GM19452 (cell line): ENCODE data around the gene CLN6.
"Not testable (repeated sequence)": the region's sequence is repeated elsewhere in the genome, so short reads cannot be mapped to it uniquely, and the experiment has no call there.

ENCODE experiments used
- ATAC-seq: cut with Tn5 transposase; IDR thresholded peaks from one replicate; pipeline ENCODE4 v1.9.1; 2021; ENCODE audit not compliant: unreplicated experiment

CLN6 gene

GRCh38 chr15:68192117-68192516 lies 37.4 kb downstream of the CLN6 start:
- ATAC-seq: no peak

GRCh38 chr15:68191555-68191954 lies 38.0 kb downstream of the CLN6 start:
- no peak for ATAC-seq

- ATAC-seq: no peak
These were observed 39.5 kb downstream of the CLN6 start for GRCh38 chr15:68190048-68190447.

GRCh38 chr15:68188647-68189046 lies 40.9 kb downstream of the CLN6 start:
- no peak for ATAC-seq

- ATAC-seq: no peak
These were observed 42.0 kb downstream of the CLN6 start for GRCh38 chr15:68187559-68187958.

- ATAC-seq: no peak
These were observed 42.7 kb downstream of the CLN6 start for GRCh38 chr15:68186671-68187397.

GRCh38 chr15:68184616-68185480 lies 44.7 kb downstream of the CLN6 start:
- ATAC-seq: no peak

GRCh38 chr15:68183616-68184315 lies 45.8 kb downstream of the CLN6 start:
- ATAC-seq: no peak

GRCh38 chr15:68177742-68178141 lies 51.8 kb downstream of the CLN6 start:
- ATAC-seq: no peak

GRCh38 chr15:68176601-68177000 lies 52.9 kb downstream of the CLN6 start:
- no peak for ATAC-seq

- ATAC-seq: no peak
These were observed 54.0 kb downstream of the CLN6 start for GRCh38 chr15:68175526-68175925.

- ATAC-seq: no peak
These were observed 56.4 kb downstream of the CLN6 start for GRCh38 chr15:68173119-68173518.

- not testable (repeated sequence) for ATAC-seq
These were observed 57.5 kb downstream of the CLN6 start for GRCh38 chr15:68172037-68172436.

- no peak for ATAC-seq
These were observed 62.7 kb downstream of the CLN6 start for GRCh38 chr15:68166847-68167246.

GRCh38 chr15:68163191-68163590 lies 66.3 kb downstream of the CLN6 start:
- no peak for ATAC-seq

- no peak for ATAC-seq
These were observed 71.4 kb downstream of the CLN6 start for GRCh38 chr15:68158046-68158628.

GRCh38 chr15:68157074-68157473 lies 72.5 kb downstream of the CLN6 start:
- ATAC-seq: no peak
